Stimulated activated CD4-positive, alpha-beta T cell treated with anti-CD3 and anti-CD28 coated beads, Interleukin-4, amount 100 ng/mL, for 24 hours (primary cell): ENCODE measurements around the gene MTMR2.
A peak's percentile ranks its signal among the peaks of the same experiment; 100 is the strongest.
"Not testable (repeated sequence)": the region's sequence is repeated elsewhere in the genome, so short reads cannot be mapped to it uniquely, and the experiment has no call there.

ENCODE experiments used
- DNase-seq: peaks from one replicate; pipeline ENCODE4 v3.0.0-alpha.2; 2020

Gene MTMR2

DNA sequence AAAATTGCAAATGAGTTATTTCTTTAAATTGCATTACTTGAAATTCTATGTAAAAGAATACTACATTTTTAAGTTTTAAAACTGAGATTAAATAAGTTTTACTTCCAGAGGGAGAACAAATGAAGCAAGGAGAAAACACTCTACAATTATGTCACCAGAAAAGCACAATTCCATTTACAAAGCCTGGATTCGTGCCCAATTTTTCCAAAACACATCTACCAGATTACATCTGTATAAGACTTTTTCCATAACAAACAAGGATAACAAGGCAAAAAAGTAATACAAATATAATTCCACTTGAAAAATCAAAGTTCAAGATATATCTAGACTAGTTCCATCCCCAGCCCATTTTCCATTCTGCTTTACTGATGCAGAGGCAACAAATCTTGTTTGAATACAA lies 40.5 kb downstream of the MTMR2 start:
- DNase-seq: no peak

DNA sequence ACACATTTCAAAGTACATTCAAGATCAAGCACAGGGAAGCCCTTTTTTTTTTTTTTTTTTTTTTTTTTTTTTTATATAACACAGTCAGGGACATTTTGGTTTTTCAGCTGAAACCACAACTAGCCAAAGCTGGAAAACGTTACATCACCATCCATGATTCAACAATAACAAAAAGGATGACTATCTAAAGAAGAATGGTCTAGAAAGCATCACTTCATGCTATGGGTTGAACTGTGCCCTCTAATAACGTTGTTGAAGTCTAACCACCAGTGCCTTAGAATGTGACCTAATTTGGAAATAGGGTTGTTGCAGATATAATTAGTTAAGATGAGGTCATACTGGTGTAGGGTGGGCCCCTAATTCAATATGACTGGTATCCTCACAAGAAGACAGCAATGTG lies 46.6 kb downstream of the MTMR2 start:
- peak; percentile 7 for DNase-seq

DNA sequence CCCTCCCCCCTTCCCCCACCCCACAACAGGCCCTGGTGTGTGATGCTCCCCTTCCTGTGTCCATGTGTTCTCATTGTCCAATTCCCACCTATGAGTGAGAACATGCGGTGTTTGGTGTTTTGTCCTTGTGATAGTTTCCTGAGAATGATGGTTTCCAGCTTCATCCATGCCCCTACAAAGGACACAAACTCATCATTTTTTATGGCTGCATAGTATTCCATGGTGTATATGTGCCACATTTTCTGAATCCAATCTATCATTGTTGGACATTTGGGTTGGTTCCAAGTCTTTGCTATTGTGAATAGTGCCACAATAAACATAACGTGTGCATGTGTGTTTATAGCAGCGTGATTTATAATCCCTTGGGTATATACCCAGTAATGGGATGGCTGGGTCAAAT lies 53.0 kb downstream of the MTMR2 start:
- DNase-seq: not testable (repeated sequence)

DNA sequence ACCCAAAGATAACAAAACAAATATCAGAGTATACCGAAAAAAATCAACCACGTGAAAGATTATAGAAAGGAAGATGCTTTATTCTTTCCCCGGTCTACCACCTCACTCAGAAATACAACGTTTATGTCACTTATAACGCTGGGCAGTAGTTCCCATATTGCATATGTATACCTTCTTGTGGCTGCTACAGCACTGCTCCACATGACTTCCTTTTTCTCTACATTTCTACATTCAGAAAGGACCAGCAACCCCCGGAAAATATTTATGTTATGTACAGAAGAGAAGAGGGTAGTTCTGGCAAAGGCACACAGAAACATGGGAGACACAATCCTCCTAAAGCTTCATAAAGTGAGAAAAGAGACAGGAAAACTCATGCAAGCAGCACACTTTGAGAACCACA lies 56.8 kb downstream of the MTMR2 start:
- DNase-seq: no peak

DNA sequence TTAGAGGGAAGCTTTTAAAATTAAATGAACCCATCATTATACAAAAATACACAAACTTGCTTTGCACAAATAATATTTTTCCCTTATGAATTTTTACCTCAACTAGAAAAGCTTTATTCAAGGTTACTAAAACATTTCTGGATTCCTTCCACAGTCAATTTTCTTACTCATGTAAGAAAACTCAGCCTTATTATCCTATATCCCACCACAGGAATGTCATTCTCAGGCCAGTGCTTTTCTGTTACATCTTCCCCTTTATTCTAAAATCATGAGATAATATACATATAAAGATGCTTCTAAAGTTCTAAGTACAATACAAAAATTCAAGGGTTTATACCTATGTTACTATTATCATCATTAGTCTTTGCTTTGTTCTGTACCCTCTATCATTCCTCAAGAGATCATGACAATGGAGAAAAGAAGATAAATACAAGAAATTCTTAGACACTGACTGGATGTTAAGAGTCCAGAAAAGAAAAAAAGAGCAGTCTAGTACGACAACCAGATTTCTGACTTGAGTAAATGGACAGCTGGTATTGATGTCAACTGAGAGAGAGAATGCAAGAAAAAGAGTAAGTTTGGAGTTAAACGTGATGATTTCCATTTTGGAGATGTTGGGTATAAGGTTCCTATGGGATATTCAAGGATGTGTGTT lies 60.3 kb downstream of the MTMR2 start:
- no peak for DNase-seq

DNA sequence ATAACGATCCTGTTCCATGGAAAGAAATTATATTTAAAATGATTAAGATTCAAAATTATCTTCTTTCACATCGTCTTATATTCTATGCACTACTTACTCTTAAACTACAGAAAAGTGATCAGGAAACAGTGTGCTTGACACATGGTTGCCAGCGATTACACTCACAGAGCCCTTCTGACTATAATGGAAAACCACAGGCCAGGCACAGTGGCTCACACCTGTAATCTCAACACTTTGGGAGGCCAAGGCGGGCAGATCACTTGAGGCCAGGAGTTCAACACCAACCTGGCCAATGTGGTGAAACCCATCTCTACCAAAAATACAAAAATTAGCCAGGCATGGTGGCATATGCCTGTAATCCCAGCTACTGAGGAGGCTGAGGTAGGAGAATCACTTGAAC lies 63.9 kb downstream of the MTMR2 start:
- not testable (repeated sequence) for DNase-seq

DNA sequence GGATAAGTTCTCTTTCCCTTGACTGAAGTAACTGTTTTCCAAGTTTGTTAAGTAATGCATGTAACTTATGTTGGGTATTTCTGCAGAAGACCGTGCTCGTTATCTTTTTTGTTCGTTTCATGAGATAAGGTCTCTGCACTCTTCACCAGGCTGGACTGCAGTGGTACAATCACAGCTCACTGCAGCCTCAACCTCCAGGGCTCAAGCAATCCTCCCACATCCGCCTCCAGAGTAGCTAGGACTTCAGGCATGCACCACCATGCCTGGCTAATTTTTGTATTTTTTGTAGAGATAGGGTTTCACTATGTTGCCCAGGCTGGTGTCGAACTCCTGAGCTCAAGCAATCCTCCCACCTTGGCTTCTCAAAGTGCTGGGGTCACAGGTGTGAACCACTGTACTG lies 69.5 kb downstream of the MTMR2 start:
- DNase-seq: not testable (repeated sequence)

DNA sequence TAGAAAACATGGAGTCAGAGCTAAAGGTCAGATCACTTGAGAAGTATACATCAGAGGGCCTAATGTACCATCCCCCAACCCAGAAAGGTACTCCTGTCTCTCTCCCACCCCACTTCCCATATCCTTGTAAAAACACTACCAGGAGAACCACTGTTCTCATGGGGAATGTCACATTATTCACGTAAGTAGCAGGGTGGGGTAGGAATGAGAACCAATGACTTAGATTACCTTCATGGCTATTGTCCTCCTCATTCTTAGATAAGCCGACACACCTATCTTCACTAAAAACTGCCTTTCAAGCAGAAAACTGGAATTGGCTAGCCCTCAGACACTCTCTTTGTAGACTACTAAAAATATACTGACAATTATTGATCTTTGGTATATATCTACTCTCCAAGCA lies 70.0 kb downstream of the MTMR2 start:
- no peak for DNase-seq

DNA sequence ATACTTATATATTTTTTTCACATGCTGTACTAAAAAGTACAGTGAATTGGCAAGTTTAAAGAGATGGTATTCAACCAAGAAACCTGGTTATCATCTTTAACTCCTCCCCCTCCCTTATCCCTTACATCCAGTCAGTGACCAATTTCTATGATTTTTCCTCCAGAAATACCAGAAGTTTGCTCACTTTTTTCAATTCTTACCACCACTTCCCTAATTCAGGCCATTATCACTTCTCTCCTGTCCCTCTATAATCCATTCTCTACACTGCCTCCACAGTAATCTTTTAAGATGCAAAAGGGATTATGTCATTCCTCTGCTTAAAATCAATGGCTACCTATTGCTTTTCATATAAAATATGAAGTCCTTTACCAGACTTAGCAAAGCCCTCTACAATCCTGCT lies 70.8 kb downstream of the MTMR2 start:
- DNase-seq: no peak

DNA sequence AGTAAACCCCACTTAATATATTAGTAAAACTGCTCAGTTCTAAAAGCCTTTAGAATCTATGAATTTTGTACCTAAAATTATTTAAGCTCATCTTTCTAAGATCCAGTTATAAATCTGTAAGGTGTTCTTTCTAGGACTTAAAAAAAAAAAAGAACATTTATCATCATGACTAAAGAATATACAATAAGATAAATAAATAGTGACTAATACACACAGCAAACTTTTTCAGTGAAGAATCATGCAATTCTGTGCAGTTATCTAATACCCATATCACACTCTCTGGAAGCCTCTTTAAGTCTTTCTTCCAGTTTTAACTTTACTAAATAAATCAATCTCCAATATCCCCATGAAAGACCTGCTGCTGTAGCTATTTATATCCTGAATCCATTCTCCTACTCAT lies 73.8 kb downstream of the MTMR2 start:
- DNase-seq: no peak

DNA sequence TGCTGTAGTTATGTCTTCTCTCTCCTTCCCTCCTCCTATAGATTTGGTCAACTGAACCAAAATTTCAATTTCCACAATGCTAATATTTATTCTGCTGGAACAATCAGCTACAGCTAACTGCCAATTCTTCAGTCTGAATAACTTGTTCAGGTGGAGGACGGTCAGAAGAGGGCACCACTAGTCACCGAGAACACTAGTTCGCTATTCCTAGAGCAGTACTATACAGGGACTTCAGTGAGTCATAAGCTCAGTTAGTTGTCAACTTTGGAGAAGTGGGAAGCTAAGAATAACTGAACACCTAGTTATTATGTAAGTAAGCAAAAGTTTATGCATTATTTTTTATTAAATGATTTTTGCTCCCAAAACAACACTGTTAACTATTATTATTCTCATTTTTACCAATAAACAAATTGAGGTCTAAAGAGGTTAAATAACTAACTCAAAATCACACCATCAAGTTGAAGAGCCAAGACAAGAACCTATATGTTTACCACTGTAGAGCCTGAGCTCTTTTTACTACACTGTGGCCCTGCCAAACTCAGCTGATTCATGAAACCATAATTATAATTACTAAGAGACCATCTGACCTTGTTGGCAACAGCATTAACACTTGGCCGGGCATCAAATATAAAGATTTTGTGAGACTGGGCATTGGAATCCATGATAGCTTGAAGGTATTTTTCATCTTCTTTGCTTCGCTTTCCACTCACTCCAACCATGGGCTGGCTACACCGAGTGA lies 74.7 kb downstream of the MTMR2 start:
- peak; percentile 26 for DNase-seq

DNA sequence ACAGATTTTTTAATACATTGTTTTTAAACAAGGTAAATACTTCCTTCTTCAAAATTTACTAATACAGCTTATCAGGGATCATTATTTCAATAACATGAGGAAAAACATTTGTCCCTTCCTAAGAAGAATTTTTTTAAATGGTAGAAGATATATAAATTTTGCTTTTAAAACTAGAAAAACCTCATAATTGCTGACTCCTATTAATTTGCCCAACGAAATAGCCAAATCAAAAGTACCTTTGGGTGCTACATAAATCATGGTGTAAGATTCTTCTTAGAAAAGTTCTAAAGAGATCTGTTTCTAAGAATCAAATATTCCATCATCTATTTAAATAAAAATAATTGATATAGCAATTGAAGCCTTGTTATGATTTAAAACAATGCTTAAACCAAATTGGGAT lies 78.7 kb downstream of the MTMR2 start:
- DNase-seq: no peak

DNA sequence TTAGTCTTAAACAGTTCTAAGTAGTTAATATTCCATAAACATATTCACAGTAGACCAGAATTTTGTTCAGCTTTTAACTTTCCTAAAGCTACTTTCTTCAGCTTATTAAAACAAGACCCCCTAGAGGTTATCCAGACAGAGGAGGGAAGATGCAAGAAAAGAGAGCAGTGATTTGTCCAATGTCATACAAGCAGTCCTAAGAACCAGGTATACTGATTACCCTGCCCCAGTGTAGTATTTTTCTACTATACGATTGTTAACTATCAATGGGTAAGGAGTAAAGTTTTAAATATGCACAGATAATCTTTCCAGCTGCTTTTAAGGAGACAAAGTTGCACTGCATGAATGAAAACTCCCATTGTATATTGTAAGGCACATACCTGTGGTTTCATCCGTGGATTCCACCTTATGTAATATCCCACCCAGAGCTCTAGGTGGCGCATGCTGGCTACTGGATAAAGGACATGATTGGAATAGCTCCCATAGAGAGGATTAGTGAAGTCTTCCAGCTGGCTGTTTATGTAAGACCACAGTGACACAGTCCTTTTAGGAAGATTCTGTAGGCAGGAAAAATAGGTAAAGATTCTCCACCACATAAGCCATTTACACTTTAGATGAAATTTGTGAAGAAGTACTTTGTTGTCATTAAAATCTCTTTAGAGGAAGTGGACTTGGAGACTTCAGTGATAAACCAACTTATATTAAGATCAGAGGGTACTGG lies 88.0 kb downstream of the MTMR2 start:
- DNase-seq: peak; percentile 64

DNA sequence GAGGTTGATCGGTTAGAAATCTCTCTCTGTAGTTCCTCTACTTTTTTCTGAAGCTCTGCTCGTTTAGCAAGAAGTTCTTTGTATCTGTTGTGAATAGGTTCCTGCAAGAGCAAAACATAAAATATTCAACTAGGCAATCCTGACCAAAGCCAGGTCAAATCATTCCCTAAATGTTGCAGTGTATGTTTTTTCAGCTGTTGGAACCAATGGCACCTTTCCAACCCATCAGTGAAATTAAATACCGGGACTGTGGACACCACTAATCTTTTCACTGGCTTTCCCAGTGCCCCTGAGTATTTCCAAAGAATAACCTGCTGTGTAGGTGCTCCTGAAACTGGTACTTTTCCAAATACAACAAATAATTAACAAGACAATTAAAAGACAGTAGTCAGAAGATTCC lies 88.6 kb downstream of the MTMR2 start:
- DNase-seq: no peak

DNA sequence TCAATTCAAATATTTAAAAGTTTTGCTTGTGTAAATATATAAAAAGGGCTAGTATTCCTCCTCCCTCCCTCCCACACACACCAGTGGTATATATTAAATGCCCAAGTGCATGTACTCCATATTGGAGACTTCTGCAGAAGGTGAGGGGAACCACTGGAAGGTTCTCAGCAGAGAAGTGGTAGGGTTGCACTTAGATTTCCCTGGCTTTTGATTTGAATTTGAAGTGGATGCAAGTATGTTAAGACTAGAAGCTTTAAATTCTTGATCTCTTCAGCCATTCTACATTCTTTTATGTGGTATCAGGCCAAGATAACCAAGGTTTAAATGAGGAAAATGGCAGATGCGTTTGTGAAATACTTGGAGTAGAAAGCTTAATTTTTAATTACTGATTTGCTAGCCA lies 90.5 kb downstream of the MTMR2 start:
- no peak for DNase-seq

DNA sequence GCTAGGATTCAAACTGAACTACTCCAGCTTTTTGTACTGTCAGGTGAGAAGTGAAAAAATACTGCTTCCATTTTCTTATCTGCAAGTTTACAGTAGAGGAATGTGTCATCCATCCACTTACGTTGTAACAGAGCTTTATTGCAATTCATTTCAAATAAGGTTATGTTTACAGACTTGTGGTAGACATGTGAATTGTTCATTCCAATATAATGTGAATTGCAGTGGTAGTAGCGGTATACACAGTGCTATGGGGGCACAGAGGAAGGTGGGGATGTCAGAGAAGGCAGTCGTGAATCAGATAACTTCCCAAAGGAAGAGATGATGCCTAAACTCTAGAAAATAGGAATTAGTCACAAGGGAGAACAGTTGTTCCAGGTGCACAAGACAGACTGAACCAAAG lies 91.1 kb downstream of the MTMR2 start:
- DNase-seq: no peak

DNA sequence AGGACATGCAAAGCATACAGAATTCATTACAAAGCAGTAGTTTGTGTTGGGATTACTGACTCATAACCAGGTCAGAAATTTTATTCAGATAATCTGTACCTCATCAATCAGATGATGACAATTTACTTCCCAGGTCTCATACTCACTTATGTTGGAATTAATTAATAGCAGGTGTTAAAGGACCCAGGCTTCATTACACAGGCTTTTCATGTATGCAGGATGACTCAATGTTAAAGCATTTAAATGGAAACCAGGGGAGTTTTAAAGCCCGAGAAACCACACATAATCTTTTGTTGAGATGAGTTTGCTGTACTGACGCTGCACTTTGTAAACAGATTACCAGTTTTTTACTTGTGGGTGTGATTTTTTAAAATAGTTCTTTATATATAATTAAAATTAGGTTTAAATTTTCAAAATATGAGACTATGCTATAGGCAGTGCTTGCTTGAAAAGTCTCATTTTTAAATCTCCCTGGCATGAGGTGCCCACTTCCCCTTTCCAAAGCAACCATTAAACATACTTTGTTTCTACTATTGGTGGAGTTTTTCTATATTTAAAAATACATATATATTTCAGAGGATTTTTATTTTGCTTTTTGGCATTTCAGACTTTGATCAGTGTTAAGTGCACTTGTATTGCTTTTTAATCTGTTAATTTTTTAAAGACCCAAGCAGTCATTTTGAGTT lies 92.6 kb downstream of the MTMR2 start:
- DNase-seq: no peak

DNA sequence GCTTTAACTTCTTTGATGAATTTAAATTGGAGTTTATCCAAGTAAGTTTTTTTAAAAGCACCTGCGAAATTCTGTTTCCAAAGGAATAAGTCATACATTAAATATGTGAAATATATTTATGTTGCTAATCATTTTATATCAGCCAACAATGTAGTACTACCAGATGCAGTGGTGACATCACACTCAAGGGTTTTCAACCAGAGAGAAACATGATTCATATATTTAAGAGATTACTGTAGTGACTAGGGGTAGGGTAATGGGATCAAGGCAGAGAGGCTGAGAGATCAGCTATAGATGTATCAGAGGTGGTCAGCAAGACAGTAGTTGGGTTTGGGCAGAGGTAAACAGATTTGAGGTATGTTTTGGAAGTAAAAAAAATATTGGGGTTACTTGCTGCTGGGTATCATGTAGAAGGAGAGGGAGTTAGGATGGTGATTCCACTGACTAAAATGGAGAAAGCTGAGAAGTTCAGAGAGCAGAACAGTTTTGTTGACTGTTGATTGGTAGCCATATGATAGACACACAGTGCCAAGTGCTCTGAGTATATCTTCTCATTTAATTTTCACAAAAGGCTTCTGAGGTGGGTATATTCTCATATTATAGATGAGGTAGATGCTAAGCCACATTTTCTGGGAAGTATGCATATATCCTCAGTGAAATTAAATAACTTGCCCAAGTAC lies 94.2 kb downstream of the MTMR2 start:
- no peak for DNase-seq

DNA sequence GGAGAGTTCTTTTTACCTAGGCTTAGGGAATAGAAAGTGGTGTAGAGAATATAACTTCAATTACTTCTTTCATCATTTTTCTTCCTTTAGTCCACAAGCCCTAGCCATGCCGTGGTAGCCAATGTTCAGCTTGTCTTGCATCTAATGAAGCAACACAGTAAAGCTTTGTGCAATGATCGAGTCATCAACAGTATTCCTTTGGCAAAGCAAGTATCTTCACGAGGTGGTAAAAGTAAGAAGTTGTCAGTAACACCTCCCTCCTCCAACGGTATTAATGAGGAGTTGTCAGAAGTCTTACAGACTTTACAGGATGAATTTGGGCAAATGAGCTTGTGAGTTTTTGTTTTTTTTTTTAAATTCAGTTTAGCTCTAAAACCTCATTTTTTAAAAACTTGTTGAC lies 96.2 kb downstream of the MTMR2 start:
- DNase-seq: no peak

DNA sequence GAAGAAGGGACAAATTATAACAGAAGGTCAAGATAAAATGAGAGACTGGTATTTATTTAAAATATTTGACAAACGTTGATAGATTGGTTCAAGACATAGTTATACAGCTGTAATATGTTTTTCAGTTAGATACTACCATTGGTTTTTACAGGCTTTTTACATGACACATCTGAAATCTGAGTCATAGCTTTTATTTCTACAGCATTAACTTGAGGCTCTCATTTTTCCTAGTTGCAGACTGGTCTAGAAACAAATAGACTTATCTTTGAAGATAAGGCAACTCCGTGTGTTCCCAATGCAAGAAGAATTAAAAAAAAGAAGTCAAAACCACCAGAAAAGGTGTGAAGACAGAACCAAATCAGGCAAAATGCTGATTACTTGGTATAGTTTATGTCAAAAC lies 102.3 kb downstream of the MTMR2 start:
- no peak for DNase-seq

DNA sequence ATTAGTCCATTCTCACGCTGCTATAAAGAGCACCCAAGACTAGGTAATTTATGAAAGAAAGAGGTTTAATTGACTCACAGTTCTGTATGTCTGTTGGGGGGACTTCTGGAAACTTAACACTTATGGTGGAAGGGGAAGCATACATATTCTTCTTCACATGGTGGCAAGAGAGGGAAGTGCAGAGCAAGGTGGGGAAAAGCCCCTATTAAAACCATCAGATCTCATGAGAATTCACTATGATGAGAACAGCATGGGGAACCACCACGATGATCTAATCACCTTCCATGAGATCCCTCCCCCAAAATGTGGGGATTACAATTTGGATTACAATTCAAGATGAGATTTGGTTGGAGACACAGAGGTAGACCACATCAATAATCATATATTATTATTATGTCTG lies 107.9 kb downstream of the MTMR2 start:
- no peak for DNase-seq

DNA sequence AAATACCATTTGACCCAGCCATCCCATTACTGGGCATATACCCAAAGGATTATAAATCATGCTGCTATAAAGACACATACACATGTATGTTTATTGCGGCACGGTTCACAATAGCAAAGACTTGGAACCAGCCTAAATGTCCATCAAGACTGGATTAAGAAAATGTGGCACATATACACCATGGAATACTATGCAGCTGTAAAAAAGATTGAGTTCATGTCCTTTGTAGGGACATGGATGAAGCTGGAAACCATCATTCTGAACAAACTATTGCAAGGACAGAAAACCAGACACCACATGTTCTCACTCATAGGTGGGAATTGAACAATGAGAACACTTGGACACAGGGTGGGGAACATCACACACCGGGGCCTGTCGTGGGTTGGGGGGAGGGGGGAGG lies 112.9 kb downstream of the MTMR2 start:
- not testable (repeated sequence) for DNase-seq

DNA sequence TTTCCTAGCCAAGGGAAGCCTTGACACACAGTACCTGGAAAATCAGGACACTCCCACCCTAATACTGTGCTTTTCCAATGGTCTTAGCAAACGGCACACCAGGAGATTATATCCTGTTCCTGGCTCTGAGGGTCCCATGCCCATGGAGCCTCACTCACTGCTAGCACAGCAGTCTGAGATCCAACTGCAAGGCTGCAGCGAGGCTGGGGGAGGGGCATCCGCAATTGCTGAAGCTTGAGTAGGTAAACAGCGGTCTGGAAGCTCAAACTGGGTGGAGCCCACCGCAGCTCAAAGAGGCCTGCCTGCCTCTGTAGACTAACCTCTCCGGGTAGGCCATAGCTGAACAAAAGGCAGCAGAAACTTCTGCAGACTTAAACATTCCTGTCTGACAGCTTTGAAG lies 117.4 kb downstream of the MTMR2 start:
- not testable (repeated sequence) for DNase-seq
